ENCODE measurements around the gene HSDL1. TPM values are rescaled to one million over a fixed set of nuclear protein-coding genes. Genes with fewer than 3 reads are reported as not detected.
A peak's percentile ranks its signal among the peaks of the same experiment; 100 is the strongest.

Gene HSDL1
- total RNA-seq, 4 donors from 2014 or later, result 10.5 to 46.4 (median 22.3) TPM

- Histone ChIP-seq H3K4me3 (no peak overlapping the region), H3K27ac (peak overlapping the region; percentile 78 to 89), H3K4me1 (peaks cover 0 to 15% of the 10 kb centered on the region in 2 donors), H3K27me3 (no peaks in the 10 kb centered on the region), H3K36me3 (no peaks in the 10 kb centered on the region), H3K9me3 (no peaks in the 10 kb centered on the region)
- peak; percentile 30 to 49 for DNase-seq
- no peak for TF ChIP-seq POLR2A (IDR thresholded peaks at IDR 0.05)
- TF ChIP-seq, protein P1, sequence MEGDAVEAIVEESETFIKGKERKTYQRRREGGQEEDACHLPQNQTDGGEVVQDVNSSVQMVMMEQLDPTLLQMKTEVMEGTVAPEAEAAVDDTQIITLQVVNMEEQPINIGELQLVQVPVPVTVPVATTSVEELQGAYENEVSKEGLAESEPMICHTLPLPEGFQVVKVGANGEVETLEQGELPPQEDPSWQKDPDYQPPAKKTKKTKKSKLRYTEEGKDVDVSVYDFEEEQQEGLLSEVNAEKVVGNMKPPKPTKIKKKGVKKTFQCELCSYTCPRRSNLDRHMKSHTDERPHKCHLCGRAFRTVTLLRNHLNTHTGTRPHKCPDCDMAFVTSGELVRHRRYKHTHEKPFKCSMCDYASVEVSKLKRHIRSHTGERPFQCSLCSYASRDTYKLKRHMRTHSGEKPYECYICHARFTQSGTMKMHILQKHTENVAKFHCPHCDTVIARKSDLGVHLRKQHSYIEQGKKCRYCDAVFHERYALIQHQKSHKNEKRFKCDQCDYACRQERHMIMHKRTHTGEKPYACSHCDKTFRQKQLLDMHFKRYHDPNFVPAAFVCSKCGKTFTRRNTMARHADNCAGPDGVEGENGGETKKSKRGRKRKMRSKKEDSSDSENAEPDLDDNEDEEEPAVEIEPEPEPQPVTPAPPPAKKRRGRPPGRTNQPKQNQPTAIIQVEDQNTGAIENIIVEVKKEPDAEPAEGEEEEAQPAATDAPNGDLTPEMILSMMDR (IDR thresholded peaks at IDR 0.05), result peak; percentile 35 to 68 (median 44)
- intact Hi-C loops (cut with DNase I; ENCODE audit: low total_unique reads), result no loop called here
Observed at GRCh38 chr16:84175350-84176081, 30.5 kb upstream of the HSDL1 start.

DNA sequence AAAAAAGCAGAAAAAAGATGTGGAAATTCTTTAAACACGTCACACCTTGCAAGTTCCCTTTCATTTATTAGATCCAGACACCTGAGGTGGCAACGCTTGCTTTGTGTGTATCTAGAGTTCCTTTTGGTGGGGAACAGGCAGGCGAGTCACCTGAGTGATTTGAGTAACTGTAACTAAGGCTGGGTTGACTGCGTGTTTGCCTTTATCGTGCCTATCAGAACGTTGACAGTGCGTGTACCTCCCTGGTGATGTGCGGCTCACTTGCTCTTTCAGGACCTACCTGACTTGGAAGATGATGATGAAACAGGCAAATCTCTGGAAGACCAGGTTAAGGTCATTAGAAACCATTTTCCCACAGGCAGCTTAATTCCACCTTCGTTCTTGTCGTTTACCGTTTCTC lies 29.4 kb upstream of the HSDL1 start:
- no peak overlapping the region for H3K4me3 ChIP-seq
- no peak overlapping the region for H3K27ac ChIP-seq
- H3K9me3 ChIP-seq, result no peaks in the 10 kb centered on the region
- no peak for TF ChIP-seq POLR2A (IDR thresholded peaks at IDR 0.05)
- TF ChIP-seq, protein P1 (IDR thresholded peaks at IDR 0.05), result no peak
- no peaks in the 10 kb centered on the region for H3K27me3 ChIP-seq
- peaks cover 0 to 15% of the 10 kb centered on the region in 2 donors for H3K4me1 ChIP-seq
- no peaks in the 10 kb centered on the region for H3K36me3 ChIP-seq
- intact Hi-C loops (cut with DNase I; ENCODE audit: low total_unique reads), result no loop called here
- no peak for DNase-seq

- no peak for TF ChIP-seq POLR2A (IDR thresholded peaks at IDR 0.05)
- TF ChIP-seq, protein P1 (IDR thresholded peaks at IDR 0.05), result no peak
- H3K27ac ChIP-seq, result no peak overlapping the region
- H3K9me3 ChIP-seq, result no peaks in the 10 kb centered on the region
- intact Hi-C loops (cut with DNase I; ENCODE audit: low total_unique reads), result no loop called here
- no peak overlapping the region for H3K4me3 ChIP-seq
- DNase-seq, result no peak
- H3K36me3 ChIP-seq, result no peaks in the 10 kb centered on the region
- no peaks in the 10 kb centered on the region for H3K4me1 ChIP-seq
- no peaks in the 10 kb centered on the region for H3K27me3 ChIP-seq
Observed at GRCh38 chr16:84169765-84170310, 24.9 kb upstream of the HSDL1 start.

- DNase-seq, result no peak
- no peaks in the 10 kb centered on the region for H3K27me3 ChIP-seq
- no peak overlapping the region for H3K27ac ChIP-seq
- intact Hi-C loops (cut with DNase I; ENCODE audit: low total_unique reads), result no loop called here
- no peak overlapping the region for H3K4me3 ChIP-seq
- no peaks in the 10 kb centered on the region for H3K4me1 ChIP-seq
- TF ChIP-seq POLR2A (IDR thresholded peaks at IDR 0.05), result no peak
- TF ChIP-seq, protein P1 (IDR thresholded peaks at IDR 0.05), result no peak
- no peaks in the 10 kb centered on the region for H3K36me3 ChIP-seq
- no peaks in the 10 kb centered on the region for H3K9me3 ChIP-seq
Observed at GRCh38 chr16:84166796-84167695, 22.1 kb upstream of the HSDL1 start.
